HG03108 (cell line): ENCODE results near the gene DDIT3.
A peak's percentile ranks its signal among the peaks of the same experiment; 100 is the strongest.
"Not testable (repeated sequence)": the region's sequence is repeated elsewhere in the genome, so short reads cannot be mapped to it uniquely, and the experiment has no call there.

Experiments
- ATAC-seq: cut with Tn5 transposase; IDR thresholded peaks from one replicate; pipeline ENCODE4 v1.9.1; 2021; ENCODE audit warnings: moderate library complexity; ENCODE audit not compliant: unreplicated experiment

Gene DDIT3

DNA sequence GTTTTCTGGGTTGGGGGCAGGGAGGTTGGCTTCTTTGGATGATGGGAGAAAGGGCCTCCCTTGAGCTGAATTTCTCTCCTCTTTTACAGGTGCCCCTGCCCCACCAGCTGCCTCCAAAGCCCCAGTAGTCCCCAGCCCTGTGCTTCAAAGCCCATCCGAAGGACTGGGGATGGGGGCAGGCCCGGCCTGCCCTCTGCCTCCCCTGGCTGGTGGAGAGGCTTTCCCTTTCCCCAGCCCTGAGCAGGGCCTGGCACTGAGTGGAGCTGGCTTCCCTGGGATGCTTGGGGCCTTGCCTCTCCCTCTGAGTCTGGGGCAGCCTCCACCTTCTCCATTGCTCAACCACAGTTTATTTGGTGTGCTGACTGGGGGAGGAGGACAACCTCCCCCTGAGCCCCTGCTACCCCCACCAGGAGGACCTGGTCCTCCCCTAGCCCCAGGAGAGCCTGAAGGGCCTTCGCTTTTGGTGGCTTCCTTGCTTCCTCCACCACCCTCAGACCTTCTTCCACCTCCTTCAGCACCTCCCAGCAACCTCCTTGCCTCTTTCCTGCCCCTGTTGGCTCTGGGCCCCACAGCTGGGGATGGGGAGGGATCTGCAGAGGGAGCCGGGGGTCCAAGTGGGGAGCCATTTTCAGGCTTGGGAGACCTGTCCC, 6.3 kb upstream of the DDIT3 start:
- no peak for ATAC-seq

DNA sequence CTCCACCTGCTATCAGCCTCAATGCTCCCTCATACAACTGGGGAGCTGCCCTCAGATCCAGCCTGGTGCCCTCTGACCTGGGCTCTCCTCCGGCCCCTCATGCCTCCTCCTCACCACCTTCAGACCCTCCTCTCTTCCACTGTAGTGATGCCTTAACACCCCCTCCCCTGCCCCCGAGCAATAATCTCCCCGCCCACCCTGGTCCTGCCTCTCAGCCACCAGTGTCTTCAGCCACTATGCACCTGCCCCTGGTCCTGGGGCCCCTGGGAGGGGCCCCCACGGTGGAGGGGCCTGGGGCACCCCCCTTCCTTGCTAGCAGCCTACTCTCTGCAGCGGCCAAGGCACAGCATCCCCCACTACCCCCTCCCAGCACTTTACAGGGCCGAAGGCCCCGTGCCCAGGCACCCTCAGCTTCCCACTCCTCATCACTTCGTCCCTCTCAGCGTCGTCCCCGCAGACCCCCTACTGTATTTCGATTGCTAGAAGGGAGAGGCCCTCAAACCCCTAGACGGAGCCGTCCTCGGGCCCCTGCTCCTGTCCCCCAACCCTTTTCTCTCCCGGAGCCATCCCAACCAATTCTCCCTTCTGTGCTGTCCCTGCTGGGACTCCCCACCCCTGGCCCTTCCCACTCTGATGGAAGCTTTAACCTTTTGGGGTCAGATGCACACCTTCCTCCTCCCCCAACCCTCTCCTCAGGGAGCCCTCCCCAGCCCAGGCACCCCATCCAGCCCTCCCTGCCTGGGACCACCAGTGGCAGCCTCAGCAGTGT, 5.5 kb upstream of the DDIT3 start:
- no peak for ATAC-seq

DNA sequence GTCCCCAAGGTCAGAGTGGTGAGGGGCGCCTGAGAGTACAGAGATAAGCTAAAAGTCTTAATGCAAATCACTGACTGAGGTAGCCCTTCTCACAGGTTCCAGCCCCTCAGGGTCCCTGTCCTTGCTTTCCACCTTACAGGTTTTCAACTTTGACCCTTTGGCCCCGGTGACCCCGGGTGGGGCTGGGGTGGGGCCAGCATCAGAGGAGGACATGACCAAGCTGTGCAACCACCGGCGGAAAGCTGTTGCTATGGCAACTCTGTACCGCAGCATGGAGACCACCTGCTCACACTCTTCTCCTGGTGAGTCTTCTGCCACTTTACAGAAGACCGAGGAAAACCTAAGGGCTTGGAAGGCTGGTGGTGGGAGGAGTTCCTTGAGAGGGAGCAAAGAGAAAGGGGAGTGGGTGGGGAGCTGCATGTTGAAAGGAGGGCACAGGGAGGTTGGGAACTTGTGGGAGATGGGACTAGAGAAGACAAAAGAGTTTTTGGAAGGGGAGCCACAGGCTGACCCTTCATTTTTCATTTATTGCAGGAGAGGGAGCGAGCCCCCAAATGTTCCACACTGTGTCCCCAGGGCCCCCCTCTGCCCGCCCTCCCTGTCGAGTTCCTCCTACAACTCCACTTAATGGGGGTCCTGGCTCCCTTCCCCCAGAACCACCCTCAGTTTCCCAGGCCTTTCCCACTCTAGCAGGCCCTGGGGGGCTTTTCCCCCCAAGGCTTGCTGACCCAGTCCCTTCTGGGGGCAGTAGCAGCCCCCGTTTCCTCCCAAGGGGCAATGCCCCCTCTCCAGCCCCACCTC, 4.7 kb upstream of the DDIT3 start:
- ATAC-seq, result no peak

DNA sequence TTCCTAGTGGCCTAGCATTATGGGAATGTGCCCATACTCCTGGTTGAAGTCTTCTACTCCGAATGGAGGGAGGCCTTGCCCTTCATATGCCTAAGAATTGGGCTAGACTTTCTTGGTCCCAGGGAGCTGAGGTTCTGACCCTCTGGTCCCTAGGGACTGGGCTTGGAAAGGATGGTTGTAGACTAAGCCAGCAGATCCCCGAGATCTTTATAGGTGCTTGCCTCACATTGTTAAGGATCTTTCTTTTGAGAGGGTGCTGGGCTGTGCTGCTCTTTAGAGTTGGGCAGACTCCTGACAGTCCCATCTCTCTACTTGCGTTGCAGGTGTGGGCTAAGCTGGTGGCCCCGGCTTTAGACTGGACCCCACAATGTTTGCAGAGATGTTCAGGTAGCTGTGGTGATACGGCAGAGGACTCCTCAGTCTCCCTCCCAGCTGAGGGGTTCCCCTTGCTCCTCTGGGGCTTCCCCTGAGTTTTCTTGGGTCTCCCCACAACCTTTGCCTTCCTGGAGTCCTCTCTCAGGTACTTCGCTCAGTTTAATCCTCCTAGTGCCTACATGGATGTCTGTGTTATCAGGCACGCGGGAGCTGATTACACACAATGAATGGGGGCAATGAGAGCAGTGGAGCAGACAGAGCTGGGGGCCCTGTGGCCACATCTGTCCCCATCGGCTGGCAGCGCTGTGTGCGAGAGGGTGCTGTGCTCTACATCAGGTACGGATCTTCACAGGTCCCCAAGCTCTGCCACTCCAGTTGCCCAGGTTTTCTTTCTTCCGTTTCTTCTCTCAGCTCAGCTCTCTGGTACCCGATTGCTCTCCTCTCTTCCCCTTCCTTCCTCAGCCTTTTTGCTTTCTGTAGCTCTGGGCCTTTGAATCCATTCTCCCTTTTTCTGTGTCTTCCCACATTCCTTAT, 3.6 kb upstream of the DDIT3 start:
- no peak for ATAC-seq

DNA sequence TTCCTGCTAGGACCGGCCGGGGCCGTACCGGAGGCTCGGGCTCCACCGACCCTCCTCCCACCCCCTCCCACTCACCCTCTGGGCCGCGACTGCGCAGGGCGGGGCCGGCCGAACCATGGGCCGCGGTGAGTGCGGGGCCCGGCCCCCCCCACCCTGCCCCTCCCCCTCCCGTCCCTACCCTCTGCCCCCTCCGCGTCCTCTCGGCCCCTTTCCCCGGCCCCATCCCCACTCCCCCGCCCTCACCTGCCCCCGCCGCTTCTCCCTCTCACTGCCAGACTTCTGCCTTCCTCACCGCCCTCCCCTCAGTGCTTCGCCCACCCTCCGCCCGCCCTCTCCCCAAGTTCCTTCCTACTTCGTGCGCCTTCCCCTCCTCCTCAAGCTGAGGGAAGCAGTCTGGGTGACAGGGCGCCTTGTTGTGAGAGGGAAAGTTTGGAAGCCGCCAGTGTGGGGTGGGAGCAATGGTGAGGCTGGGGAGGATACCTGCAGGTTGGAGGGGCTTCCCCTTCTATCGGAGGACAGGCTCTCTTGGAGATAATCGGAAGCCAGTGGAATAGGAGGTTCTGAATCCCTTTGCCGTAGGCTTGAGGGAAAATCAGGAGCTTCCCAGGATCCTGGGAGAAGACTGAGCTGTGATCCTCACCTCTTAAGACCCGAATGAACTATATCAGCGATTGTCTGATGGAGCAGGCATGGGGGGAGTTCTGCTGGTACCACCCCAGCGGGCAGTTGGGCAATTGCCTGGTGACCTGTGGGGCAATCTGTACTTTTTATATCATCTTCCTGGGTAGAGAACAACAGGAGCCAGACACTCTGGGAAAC, 2.8 kb upstream of the DDIT3 start:
- no peak for ATAC-seq

DNA sequence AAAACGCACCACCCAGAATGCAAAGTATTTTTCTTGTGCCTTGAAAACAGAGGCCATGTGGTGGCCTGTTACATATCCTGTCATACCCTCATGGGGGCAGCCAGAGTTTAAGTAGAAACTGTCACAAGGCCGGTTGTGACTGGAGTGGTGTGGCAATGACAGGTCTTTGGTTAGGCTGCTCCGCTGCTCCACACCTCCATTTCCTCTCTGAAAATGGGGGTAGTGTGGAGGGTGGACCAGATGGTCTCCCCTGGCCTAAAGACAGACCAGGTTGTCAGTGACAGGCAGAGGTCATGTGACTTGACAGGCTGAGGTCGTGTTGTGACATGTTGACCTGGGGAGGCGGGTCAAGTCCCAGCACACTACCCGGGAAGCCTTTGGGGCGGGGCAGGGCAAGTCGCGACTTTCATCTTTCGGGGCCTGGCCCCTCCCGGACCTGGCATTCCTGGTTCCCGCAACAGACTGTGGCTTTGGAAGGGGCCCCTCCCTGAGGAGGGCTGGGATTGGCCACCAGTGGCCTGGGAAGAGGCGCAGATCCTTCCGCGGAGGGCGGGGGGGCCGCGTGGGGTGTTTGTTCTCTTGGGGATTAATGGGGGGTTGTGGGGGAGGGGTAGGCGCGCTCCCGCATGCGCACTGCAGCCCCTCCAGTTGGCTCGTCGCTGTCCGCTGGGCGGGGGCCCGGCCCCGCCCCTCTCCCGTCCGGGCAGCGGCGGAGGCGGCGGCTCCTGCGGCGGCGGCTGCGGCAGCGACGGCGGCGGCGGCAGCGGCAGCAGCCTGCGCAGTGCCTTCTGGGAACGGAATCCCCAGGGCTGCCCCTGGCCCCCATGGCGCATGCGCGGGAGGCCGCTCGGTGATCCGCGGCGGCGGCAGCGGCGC, 1.9 kb upstream of the DDIT3 start, which contains the start of gene MBD6:
MBD6 (plus strand) TSS at position 814 of the 876 bp plus-strand sequence. CDS start 1,480 bp downstream, outside the sequence.
- ATAC-seq, result peak; percentile 28

DNA sequence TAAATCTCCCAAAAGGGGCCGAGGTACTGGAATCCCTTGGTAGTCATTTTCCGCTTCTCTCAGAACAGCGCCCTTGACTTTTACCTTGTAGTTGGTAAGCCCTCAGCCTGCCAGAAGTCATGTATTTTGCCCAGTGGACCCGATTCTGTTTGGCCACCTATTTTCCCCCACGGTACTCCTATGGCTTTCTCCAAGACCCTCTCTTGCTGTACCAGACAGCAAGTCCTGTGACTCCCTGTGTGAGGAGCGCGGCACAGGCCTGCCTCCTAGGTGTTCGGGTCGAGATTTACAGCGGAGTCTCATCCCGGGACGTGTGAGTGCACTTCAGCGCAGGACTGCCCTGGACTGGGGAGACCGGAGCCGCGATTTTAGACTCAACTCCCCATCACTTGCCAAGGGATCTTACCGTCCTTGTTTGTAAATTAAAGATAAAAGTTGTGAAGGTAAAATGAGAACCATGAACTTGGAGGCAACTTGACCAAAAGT, 1.3 kb upstream of the DDIT3 start:
- no peak for ATAC-seq

DNA sequence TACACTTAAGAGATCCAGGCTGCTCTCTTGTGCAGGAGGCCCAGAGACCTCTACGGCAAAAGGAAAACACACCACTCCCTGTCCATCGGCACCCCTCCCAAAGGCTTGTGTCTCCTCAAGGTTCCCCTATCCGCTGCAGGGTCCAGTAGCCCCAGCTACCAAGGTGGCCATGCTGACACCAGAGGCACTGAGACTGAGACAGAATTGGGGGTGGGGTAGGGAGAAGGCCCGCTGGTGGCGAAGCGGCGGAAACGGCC, 590 bp downstream of the DDIT3 start:
- peak; percentile 1 for ATAC-seq

DNA sequence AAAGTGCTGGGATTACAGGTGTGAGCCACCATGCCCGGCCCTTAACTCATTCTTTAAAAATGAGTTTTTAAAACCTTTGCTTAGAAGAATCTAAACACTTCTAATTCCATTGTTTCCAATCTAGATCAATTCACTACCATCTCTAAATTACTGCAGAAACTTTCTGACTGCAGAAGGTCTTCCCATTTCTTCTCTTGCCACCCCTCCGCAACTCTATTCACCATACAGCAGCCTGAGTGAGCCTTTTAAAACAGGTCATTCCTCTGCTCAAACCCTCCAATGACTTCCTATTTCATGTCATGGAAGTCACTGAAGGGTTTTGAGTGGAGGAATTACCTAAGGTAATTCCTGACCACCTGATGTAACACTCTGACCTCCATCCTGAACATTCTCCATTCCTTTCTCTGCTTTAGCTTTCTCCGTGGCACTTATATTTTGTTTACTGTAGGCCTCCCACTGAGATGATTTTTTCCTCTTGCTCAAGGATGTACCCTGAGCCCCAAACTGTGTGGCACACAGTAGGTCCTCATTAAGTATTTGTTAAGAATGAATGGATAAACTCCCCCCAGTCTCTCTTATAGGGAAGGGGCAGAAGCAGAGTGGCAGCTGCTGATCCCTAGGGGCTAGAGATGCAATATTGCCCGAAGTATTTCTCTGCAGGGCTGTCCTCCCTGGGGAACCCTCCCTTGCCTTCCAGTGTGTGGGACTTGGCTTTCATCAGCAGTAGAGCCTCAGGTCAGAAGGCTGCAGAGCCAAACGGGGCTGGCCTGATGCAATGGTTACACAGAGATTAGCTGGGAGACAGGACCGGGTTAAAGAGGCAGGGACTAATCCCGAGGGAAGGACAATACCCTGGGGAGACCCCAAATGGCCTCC, 1.2 kb downstream of the DDIT3 start:
- ATAC-seq, result no peak

DNA sequence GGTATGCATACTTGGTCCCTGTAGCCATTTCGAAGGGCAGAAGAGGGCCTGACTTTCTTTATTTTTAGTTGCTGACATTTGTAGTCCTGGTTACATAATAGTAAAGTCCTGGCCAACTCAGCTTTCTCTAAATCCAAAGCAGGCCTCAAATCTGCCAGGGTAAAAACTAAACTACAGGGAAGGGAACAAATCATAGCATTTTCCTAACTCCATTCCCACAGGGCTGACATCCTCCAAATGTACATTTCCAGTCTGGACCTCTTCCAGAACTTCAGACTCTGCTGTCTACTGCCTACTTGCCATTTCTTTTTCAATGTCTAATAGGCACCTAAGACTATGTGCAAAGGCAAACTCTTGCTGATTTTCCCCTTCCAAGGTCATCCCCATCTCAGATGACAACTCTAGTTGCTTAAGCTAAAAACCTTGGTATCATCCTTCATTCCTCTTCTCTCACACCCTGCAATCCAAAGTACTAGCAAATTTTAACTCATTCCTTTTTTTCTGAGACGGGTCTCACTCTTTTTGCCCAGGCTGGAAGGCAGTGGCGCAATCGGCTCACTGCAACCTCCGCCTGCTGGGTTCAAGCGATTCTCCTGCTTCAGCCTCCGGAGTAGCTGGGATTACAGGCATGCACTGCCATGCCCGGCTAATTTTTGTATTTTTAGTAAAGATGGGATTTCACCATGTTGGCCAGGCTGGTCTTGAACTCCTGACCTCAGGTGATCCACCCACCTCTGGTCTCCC, 2.0 kb downstream of the DDIT3 start:
- ATAC-seq, result no peak

DNA sequence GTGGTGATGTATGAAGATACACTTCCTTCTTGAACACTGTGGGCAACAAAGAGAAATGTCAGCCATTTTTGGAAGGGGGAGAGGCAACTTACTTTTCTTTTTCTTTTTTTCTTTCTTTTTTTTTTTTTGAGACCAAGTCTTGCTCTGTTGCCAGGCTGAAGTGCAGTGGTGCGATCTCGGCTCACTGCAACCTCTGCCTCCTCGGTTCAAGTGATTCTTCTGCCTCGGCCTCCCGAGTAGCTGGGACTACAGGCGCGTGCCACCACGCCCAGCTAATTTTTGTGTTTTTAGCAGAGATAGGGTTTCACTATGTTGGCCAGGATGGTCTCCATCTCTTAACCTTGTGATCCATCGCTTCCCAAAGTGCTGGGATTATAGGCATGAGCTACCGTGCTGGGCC, 2.6 kb downstream of the DDIT3 start:
- ATAC-seq, result not testable (repeated sequence)

DNA sequence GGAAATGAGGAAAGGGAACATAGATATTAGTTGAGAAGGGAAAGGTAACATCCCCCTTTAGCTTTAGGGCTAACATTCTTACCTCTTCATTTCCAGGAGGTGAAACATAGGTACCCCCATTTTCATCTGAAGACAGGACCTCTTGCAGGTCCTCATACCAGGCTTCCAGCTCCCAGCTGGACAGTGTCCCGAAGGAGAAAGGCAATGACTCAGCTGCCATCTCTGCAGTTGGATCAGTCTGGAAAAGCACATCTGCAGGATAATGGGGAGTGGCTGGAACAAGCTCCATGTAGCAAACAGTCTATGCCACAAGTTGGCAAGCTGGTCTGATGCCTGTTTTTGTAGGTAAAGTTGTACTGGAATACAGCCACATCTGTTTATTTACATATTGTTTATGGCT, 3.1 kb downstream of the DDIT3 start:
- ATAC-seq, result no peak

DNA sequence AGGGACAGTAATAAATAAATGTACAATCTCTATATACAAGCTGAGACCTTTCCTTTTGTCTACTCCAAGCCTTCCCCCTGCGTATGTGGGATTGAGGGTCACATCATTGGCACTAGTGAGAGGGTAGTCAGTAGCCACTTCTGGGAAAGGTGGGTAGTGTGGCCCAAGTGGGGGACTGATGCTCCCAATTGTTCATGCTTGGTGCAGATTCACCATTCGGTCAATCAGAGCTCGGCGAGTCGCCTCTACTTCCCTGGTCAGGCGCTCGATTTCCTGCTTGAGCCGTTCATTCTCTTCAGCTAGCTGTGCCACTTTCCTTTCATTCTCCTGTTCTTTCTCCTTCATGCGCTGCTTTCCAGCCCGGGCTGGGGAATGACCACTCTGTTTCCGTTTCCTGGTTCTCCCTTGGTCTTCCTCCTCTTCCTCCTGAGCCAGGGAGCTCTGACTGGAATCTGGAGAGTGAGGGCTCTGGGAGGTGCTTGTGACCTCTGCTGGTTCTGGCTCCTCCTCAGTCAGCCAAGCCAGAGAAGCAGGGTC, 3.6 kb downstream of the DDIT3 start:
- ATAC-seq, result no peak

DNA sequence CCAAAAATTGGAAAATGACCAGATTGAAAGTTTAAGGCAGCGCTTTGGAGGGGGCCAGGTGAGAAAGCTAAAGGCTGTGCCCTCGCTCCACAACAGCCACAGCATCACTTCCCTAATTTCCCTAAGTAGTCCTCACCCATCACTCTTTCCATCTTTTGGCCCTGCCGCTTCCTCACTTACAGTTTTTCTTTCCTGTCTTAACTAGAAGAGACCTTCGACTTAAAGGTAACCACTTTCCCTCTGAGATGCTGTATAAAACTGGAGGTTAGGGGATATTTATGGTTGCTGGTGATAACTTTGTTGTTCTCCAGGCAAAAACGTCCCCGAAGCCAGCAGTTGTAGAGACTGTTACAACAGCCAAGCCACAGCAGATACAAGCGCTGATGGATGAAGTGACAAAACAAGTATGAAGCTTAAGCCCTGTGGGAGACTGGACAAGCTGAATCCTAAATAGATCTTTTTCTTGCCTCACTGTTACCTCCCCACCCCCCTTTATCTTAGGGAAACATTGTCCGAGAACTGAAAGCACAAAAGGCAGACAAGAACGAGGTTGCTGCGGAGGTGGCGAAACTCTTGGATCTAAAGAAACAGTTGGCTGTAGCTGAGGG, 4.3 kb downstream of the DDIT3 start:
- no peak for ATAC-seq

DNA sequence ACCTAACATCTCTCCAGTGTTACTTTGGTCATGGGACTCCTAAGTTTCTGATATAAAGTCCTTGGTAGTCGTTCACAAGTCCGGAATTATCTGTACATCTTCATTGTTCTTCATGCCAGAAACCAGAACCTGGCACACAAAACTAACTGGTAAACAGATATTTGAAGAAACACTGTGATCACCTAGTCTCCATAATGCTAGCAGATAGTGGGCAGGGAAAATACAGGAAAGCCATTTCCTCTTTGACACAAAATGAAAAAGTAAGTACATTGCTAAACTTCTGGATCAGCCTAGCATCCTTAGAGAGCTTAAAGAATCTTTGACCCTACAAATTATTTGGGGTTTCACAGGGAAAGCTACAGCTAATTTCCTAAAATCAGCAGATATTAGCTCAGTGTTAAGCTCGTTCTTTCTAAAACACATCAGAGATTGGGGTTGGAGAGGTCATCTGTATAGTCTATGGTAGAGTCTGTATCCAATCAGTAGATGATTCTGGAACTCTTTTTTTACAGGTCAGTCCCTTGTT, 4.8 kb downstream of the DDIT3 start:
- no peak for ATAC-seq

DNA sequence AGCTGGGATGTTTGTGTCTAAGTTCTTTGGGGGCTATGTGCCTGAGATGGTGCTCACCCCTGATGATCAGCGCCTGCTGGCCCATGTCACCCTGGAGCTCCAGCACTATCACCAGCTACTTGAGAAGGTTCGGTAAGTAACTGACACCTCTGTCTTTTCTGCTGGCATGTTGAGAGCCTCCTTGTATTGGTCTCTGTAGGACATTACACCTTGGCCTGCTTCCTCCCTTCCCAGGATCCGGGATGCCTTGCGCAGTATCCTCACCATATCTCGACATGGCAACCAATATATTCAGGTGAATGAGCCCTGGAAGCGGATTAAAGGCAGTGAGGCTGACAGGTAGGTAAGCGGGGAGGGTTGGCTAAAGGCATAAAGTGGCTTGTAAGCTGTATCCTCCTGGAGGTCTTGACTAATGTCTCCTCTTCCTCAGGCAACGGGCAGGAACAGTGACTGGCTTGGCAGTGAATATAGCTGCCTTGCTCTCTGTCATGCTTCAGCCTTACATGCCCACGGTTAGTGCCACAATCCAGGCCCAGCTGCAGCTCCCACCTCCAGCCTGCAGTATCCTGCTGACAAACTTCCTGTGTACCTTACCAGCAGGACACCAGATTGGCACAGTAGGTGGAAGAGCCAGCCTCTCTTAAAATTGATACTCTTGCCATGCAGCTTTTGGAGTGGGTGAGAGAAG, 5.5 kb downstream of the DDIT3 start:
- ATAC-seq, result no peak
